ENCODE measurements around the gene FAM199X. TPM values are rescaled to one million over a fixed set of nuclear protein-coding genes. Genes with fewer than 3 reads are reported as not detected.
"Not testable (repeated sequence)": the region's sequence is repeated elsewhere in the genome, so short reads cannot be mapped to it uniquely, and the experiment has no call there.

FAM199X gene
- total RNA-seq, 2 donors from 2014 or later = 9.0 to 10.3 TPM

- Mint-ChIP-seq H3K4me1 (ENCODE audit: low read depth in 2 of 2) (no peaks in the 10 kb centered on the region), H3K27me3 (peaks cover 0 to 19% of the 10 kb centered on the region in 2 donors), H3K27ac (no peak overlapping the region), H3K36me3 (no peaks in the 10 kb centered on the region), H3K4me3 (no peak overlapping the region), H3K9me3 (no peaks in the 10 kb centered on the region)
- ATAC-seq = no peak
- DNase-seq (ENCODE audit: low spot score) = no peak
These were observed 44.9 kb downstream of the FAM199X start for GRCh38 chrX:104211187-104211586.

- ATAC-seq; H3K9me3 Mint-ChIP-seq; H3K4me1 Mint-ChIP-seq (ENCODE audit: low read depth in 2 of 2); DNase-seq (ENCODE audit: low spot score); H3K4me3 Mint-ChIP-seq; H3K36me3 Mint-ChIP-seq; H3K27ac Mint-ChIP-seq: not testable (repeated sequence)
- H3K27me3 Mint-ChIP-seq = peaks cover 18 to 19% of the 10 kb centered on the region in 2 donors
These were observed 63.8 kb downstream of the FAM199X start for GRCh38 chrX:104230060-104230459.

Other genes with a start within 250 kb of the FAM199X start
- 10 to 100 TPM in 1 of 2 donors, 1 to 10 TPM in 1; 5.1 to 10.2 TPM for gene TMSB15B, start 203.8 kb upstream of the FAM199X start, total RNA-seq
- gene H2BW1, start 152.7 kb upstream of the FAM199X start, total RNA-seq = not detected
- gene H2BW2, start 126.5 kb upstream of the FAM199X start, total RNA-seq = not detected
- 1 to 10 TPM; 2.0 to 5.0 TPM for gene TMSB15C, start 90.2 kb upstream of the FAM199X start, total RNA-seq
- 1 to 10 TPM; 3.1 to 4.8 TPM for gene ZCCHC18, start 53.9 kb upstream of the FAM199X start, total RNA-seq
- 10 to 100 TPM; 10.3 to 10.8 TPM for gene SLC25A53, start 9.4 kb upstream of the FAM199X start, total RNA-seq
- gene ESX1, start 88.5 kb downstream of the FAM199X start, total RNA-seq = not detected